RWPE1 (cell line): ENCODE results near the gene ANKRA2.
A peak's percentile ranks its signal among the peaks of the same experiment; 100 is the strongest.

Experiments
- CTCF ChIA-PET: fragments of 350-600 bp; sonication (Branson Sonifier 250); formaldehyde crosslinking; extraction: SDS; loops from one replicate; lab custom pipeline; 2021; lab: Yijun Ruan, JAX
- POLR2A ChIA-PET: fragments of 400-600 bp; formaldehyde crosslinking; extraction: SDS; loops from one replicate; lab custom pipeline; 2020; ENCODE audit warnings: antibody characterized with exemption; ENCODE audit not compliant: low non-redundant PET; lab: Yijun Ruan, JAX
- DNase-seq: peaks from one replicate; pipeline ENCODE4 v3.0.0; 2012; ENCODE audit warnings: low spot score
- H3K27ac ChIP-seq: fragments of 450-650 bp; 2 replicates; pipeline ENCODE4 v1.5.1; 2017
- CTCF ChIP-seq: fragments of 450-650 bp; conservative IDR thresholded peaks from 2 replicates; pipeline ENCODE4 v1.5.1; 2017; ENCODE audit warnings: low read depth, mild to moderate bottlenecking

ANKRA2 gene

GRCh38 chr5:73564675-73565074, 764 bp downstream of the ANKRA2 start:
- H3K27ac ChIP-seq = peak overlapping the region; percentile 88
- TF ChIP-seq CTCF = no peak
- ChIA-PET POLR2A (interaction anchor here (0.5 to 1.1 kb wide), 2 partner anchors 23 to 226 kb away, joined by 3 read pairs; no protein-coding TSS in a partner anchor), CTCF (interaction anchor here (0.7 kb wide), 1 partner anchor 68 kb away, joined by 5 read pairs; no protein-coding TSS in a partner anchor)
- no peak for DNase-seq

GRCh38 chr5:73564018-73564417, 1.4 kb downstream of the ANKRA2 start:
- DNase-seq = no peak
- no peak overlapping the region for H3K27ac ChIP-seq
- CTCF ChIA-PET = interaction anchor here (0.6 to 0.7 kb wide), 2 partner anchors 23 to 1380 kb away, joined by 3 read pairs; no protein-coding TSS in a partner anchor
- POLR2A ChIA-PET = interaction anchor here (0.5 to 1.1 kb wide), 3 partner anchors 13 to 227 kb away, joined by 3 to 5 read pairs (median 3); no protein-coding TSS in a partner anchor
- no peak for TF ChIP-seq CTCF

- peak; percentile 41 for DNase-seq
- ChIA-PET POLR2A (no interaction called here), CTCF (interaction anchor here (0.7 to 1.8 kb wide), 5 partner anchors 10 to 234 kb away, joined by 3 to 5 read pairs (median 4); no protein-coding TSS in a partner anchor)
- no peak overlapping the region for H3K27ac ChIP-seq
- TF ChIP-seq CTCF = no peak; the same call in 1 of the 2 replicates
Observed at GRCh38 chr5:73558950-73559349, 6.5 kb downstream of the ANKRA2 start.

- DNase-seq = no peak
- ChIA-PET POLR2A (no interaction called here), CTCF (interaction anchor here (0.6 kb wide), 1 partner anchor 234 kb away, joined by 3 read pairs; no protein-coding TSS in a partner anchor)
- H3K27ac ChIP-seq = no peak overlapping the region
- TF ChIP-seq CTCF = no peak
Observed at GRCh38 chr5:73552642-73553041, 12.8 kb downstream of the ANKRA2 start.

GRCh38 chr5:73550016-73550415, 15.4 kb downstream of the ANKRA2 start:
- POLR2A ChIA-PET = no interaction called here
- DNase-seq = no peak
- no peak for TF ChIP-seq CTCF
- CTCF ChIA-PET = no interaction called here
- H3K27ac ChIP-seq = no peak overlapping the region

- no peak overlapping the region for H3K27ac ChIP-seq
- no peak for DNase-seq
- no peak for TF ChIP-seq CTCF
- ChIA-PET POLR2A (no interaction called here), CTCF (interaction anchor here (1.2 kb wide), 1 partner anchor 46 kb away, joined by 3 read pairs; no protein-coding TSS in a partner anchor)
Observed at GRCh38 chr5:73545403-73545779, 20.0 kb downstream of the ANKRA2 start.
